Measurements from ENCODE around the gene IFI35.
A peak's percentile ranks its signal among the peaks of the same experiment; 100 is the strongest.
"Not testable (repeated sequence)": the region's sequence is repeated elsewhere in the genome, so short reads cannot be mapped to it uniquely, and the experiment has no call there.

The IFI35 gene

GRCh38 chr17:42997984-42998938, 8.3 kb upstream of the IFI35 start, which contains the start of gene RPL27:
TSS of gene RPL27 (plus strand) at chr17:42998419. CDS start at chr17:42998751, 332 bp downstream.
- peak; percentile 99 for FAIRE-seq

DNA sequence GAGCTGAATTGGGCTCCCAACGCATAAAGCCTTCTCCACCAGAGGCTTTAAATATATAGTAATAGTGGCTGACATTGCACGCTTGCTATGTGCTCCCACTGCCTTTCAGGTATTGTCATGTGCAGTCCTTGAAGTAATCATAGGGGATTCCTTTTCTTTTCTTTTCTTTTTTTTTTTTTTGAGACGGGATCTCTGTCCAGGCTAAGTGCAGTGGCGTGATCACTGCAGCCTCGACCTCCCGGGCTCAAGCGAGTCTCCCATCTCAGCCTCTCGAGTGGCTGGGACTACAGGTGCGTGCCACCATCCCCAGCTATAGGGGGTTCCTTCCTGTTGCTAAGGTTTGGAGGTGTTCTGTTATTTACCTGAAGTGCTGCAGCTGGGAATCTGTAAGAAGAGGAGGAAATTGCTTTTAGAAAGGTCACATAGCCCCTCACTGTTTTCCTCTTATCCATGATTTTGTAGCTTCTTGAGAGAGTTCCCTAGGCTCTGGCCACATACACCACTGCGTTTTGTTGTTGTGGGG, 7.5 kb upstream of the IFI35 start:
- FAIRE-seq: no peak

DNA sequence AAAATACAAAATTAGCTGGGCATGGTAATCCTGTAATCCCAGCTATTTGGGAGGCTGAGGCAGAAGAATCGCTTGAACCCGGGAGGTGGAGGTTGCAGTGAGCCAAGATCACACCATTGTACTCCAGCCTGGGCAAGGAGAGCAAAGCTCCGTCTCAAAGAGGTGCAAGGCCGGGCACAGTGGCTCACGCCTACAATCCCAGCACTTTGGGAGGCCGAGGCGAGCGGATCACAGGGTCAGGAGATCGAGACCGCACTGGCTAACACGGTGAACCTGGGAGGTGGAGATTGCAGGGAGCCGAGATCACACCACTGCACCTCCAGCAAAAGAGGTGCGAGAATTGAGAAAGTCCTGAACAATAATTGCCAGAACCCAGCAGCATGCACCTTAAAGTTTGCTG, 5.7 kb upstream of the IFI35 start:
- FAIRE-seq: not testable (repeated sequence)

GRCh38 chr17:43003542-43004172, 2.9 kb upstream of the IFI35 start:
- no peak for FAIRE-seq

- FAIRE-seq: no peak
Measured at GRCh38 chr17:43010667-43011308, 4.2 kb downstream of the IFI35 start.

- FAIRE-seq: no peak
Measured at GRCh38 chr17:43011728-43012472, 5.3 kb downstream of the IFI35 start.

DNA sequence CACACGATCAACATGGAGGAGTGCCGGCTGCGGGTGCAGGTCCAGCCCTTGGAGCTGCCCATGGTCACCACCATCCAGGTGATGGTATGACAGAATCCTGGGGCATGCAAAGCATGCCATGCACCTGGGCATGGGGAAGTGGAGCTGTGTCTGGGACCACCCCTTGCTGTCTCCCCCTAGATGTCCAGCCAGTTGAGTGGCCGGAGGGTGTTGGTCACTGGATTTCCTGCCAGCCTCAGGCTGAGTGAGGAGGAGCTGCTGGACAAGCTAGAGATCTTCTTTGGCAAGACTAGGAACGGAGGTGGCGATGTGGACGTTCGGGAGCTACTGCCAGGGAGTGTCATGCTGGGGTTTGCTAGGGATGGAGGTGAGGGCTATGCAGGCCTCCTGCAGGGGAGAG, 6.7 kb downstream of the IFI35 start:
- no peak for FAIRE-seq

DNA sequence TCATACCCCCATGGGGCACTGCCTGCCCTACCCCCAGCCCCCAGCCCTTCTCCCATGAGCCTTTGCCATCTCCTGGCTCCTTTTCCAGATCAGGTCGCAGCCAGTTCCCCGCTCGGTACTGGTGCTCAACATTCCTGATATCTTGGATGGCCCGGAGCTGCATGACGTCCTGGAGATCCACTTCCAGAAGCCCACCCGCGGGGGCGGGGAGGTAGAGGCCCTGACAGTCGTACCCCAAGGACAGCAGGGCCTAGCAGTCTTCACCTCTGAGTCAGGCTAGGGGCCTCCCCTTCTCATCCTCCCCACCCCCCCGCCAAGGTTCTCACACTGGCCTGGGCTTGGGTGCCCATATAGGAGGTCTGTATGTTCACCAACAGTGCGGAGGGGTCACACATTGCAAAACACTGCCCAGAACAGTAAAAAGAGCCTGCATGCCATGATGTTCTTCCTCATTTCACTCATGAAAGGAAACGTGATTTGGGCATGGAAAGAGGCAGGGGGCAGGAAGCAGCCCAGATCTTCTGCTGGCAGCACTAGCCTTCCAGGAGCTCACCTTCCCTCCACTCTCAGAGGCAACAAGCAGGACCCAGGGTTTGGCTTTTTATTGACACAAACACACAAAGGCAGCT, 7.5 kb downstream of the IFI35 start:
- no peak for FAIRE-seq

DNA sequence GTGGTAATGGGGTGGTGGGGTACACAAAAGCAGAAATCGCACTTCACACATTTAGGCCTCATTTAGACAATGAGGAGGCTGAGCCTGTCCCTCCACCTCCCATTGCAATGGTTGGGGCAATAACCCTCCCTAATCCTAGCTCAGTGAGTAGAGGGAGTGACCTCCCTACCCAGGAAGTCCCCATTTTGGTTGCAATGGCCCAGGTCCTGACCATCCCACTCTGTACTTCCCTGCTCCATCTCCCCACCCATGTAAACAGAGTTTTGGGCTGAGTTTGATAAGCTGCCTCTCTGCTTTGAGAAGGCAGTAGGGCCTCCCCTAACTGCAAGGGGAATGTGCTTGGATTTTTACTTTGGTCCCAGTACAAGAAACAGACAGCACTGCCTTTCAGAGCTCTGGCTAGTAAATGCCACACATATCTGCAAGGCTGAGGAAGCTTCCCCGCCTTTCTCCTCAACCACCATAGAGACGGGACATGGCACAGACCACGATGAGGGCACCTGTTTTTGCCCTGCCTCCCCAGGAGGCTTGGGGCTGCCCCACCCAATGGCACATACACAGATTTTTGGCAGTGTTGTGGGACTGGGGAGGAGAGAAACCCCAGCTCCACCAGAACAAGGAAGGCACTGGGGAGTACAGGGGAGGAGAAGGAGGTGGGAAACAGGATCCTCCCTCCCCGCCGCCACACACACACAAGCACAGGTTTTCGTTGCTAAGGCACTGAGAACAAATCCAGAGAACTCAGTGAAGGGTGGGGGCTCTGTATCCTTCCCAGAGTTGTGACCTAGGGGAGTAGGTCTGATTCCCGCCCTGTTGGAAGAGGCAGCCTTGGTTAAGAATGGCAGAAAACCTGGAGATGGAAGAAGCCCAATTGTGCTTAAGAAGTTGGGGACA, 8.3 kb downstream of the IFI35 start:
- FAIRE-seq: no peak

DNA sequence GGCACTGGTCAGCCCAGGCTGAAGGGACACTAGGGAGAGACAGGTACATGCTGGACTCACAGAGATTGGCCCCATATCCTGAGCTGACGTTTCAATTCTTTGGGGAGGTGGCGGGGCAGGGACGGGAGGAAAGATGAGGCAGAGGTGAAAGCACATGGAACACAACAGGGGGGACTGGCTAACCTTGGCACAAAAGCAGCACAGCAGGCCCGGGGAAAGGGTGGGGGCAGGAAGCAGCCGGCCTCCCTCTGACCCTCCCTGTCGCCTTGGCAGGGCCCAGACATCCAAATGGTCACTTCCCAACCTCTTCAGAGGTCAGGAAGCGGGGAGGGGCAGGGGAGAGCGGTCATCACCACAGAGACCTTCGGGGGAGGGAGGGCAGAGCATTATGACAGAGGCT, 9.0 kb downstream of the IFI35 start:
- FAIRE-seq: no peak

- no peak for FAIRE-seq
Measured at GRCh38 chr17:43016216-43016615, 9.6 kb downstream of the IFI35 start.

DNA sequence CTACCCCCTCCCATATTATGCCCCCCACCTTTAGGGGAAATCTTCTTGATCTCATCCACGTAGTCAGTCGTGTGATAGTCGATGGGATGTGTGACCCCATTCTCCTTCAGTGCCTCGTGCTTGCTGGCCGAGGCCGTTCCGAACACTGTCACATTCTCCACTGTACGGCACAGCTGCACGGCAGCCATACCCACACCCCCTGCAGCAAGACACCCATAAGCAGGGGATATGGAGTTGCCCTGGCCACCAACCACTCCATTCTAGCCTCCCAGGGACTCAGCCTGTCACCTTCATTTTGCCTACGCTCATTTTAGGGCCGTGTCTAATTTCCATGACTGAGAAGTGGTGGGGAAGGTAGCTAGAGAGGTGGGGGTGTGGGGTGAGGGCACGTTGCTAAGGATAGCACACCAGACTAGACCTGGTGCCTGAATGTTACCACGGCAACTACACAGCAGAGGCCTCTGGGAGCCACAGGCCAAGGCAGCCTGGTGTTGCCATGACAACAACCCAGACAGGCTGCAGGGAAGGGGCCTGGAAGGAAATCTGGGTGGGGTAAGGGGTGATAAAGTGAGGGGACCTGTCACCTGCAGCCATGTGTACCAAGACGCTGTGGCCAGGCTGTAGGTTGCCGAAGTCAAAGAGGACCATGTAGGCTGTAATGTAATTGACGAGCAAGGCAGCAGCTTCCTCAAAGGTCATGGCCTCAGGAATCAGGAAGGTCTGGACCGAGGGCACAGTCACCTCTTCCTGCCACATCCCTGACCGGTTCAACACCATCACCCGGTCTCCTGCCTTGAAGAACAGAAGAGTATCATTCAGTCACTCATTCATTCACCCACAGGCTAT, 11.6 kb downstream of the IFI35 start:
- no peak for FAIRE-seq

DNA sequence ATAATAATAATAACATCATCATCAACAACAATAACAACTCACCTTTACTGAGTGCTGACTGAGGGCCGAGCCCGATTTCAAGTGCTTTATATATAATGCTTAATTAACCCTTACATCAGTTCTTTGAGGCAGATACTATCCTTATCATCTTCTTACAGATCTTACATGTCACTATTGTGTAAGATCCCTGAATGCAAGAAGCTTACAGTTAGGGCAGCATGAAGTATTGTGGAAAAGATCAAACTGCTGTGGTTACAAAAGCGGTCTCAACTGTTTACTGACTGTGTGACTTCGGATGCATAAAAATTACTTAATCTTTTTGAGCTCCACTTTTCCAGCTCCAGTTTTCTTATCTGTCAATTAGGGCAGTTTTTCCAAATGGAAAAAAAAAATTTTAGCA, 12.3 kb downstream of the IFI35 start:
- FAIRE-seq: no peak

GRCh38 chr17:43019418-43019817, 12.8 kb downstream of the IFI35 start:
- FAIRE-seq: no peak

GRCh38 chr17:43020030-43020621, 13.5 kb downstream of the IFI35 start:
- no peak for FAIRE-seq

DNA sequence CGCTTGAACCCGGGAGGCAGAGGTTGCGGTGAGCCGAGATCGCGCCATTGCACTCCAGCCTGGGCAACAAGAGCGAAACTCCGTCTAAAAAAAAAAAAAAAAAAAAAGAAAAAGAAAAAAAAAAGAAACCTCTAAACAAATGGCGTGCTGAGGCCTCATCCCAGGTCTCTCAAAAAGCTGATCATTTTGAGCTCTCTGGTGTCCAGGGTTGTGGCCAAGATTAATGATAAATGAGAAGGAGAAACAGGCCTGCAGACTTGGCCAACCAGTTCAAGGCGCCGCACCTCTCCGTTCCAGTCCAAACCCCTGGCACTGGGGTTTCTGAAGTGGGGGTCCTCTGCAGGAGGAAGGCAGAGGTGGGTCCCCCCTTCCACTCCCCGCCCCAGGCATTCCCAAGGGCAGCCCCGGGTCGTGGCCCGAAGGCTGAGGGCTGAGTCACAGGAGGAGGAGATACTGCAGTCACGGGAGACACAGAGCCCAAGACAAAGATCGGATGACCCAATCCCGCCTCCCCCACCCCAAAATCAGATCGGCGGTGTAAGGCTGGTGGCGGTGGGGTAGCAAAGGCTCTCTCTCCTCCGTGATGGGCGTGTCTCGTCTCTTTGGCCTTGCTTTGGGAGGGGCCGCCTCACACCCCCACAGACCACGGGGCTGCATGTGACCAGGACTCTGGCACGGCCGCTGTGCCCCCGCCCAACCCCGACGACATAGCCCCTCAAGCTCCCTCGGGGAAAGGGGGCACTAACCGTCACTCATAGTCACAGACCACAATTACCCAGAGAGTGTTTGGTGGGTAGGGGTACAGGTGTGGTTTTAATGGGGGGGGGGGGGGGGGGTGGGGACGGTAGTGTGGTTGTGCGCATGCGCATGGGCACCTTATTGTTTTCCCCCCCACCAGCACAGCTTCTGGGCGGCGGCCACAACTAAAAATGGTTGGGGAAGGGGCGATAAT, 14.5 kb downstream of the IFI35 start:
- no peak for FAIRE-seq

- FAIRE-seq: no peak
Measured at GRCh38 chr17:43021741-43022512, 15.3 kb downstream of the IFI35 start, which contains the start of gene VAT1. TSS of gene VAT1 (minus strand) at chr17:43022385. CDS start at chr17:43022322, 63 bp downstream.
